GM21619 (cell line): ENCODE results near the gene EBLN1.

Experiments used
- ATAC-seq: cut with Tn5 transposase; IDR thresholded peaks from one replicate; pipeline ENCODE4 v1.9.1; 2021; ENCODE audit not compliant: unreplicated experiment

The EBLN1 gene

DNA sequence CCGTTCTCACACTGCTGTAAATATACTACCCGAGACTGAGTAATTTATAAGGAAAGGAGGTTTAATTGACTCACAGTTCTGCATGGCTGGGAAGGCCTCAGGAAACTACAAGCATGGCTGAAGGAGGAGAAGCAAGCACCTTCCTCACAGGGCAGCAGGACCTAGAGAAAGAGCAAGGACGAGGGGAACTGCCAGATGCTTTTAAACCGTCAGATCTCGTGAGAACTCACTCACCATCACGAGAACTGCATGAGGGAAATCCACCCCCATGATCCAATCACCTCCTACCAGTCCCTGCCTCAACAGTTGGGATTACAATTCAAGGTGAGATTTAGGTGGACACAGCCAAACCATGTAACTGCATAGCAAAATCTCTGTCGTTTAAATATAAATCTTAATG, at the start of gene EBLN1:
EBLN1 (minus strand) TSS at position 174 of the 400 bp plus-strand sequence. CDS start 8,032 bp downstream, outside the sequence.
- ATAC-seq: no peak

DNA sequence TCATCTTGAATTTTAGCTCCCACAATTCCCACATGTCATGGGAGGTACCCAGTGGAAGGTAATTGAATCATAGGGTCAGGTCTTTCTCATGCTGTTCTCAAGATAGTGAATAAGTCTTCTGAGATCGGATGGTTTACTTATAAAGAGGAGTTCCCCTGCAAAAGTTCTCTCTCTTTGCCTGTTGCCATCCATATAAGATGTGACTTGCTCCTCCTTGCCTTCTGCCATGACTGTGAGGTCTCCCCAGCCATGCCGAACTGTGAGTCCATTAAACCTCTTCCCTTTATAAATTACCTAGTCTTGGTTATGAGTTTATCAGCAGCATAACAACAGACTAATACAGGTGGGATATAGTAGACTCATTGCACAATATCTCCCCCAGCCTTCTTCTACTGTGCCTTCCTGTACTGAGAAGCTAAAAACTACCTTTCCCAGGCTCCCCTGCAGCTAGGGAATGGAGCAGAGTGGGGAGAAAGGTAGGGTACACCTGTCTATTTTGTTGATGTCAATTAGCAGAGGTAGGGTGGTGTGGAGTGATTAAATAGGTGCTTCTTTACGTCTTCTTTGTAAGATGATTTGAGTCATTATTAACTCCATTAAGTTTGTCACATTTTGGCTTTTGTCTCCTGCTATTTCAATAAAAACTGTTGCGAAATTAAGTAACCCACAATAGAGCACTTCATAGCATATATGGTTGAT, 48.2 kb upstream of the EBLN1 start:
- no peak for ATAC-seq

DNA sequence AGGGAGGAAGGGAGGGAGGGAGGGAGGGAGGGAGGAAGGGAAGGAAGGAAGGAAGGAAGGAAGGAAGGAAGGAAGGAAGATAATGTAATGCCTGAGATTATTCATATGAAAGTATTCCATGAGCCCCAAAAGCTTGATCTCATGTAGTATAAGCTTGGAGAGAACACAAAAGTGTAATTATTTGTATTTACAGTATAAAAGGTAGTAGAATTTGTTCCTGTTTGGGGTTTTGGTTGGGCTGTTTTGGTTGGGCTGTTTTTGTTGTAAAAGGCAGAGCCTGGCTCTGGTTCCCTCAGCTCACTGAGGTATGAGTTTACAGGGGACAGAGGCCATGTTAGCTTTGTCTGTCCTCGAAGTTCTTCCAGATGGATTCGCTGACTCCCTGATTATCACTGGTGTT, 45.3 kb upstream of the EBLN1 start:
- no peak for ATAC-seq

DNA sequence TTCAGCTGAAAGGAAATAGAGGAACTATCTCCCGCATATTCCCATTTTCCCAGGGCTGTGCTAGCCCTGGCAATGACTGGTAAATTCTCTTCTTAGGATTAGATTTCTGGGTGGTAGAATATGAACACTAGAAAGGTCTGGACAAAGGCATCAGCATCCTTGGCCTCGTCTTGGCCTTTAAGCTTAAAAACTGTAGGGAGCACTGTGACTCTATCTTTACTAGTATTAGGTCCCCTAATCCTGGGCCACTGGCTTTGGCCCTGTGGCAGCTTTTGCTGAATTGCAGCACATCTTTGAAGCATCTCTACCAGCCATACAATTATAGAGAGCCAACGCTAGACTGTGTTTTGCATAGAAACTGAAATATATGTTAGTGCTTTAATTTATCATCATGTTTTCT, 41.5 kb upstream of the EBLN1 start:
- ATAC-seq: no peak

DNA sequence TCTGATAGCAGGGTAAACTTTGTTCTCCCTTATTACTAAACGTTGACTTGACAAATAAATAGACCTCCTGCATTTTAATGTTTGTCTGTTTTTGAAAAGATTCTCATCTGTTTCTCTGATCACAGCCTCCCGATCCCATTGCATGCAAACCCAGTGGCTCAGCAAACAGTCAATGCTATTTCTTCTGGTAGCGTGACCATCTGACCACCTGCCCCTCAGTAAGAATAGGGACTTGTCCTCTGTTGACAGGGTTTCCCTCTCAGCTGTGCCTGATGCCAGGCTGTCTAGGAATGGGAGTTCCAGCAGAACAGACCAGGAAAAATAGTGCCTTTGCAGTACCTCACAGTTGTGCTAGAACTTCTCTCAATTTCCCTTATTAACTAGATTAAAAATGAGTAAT, 40.7 kb upstream of the EBLN1 start:
- no peak for ATAC-seq

DNA sequence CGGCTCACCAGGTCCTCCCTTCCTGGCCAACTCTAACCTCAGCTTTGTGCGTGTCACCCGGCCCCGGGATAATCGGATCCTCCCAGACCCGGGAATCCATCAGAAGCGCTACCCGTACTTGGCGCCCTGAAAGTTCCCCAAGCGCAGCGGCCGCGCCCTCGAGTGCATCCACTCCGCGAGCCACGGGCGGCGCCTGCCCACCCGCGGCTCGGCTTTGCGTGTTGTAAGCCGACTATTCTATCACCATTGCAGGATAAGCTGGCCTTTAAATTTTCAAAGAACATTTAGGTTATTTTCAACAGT, 35.7 kb upstream of the EBLN1 start:
- ATAC-seq: no peak

DNA sequence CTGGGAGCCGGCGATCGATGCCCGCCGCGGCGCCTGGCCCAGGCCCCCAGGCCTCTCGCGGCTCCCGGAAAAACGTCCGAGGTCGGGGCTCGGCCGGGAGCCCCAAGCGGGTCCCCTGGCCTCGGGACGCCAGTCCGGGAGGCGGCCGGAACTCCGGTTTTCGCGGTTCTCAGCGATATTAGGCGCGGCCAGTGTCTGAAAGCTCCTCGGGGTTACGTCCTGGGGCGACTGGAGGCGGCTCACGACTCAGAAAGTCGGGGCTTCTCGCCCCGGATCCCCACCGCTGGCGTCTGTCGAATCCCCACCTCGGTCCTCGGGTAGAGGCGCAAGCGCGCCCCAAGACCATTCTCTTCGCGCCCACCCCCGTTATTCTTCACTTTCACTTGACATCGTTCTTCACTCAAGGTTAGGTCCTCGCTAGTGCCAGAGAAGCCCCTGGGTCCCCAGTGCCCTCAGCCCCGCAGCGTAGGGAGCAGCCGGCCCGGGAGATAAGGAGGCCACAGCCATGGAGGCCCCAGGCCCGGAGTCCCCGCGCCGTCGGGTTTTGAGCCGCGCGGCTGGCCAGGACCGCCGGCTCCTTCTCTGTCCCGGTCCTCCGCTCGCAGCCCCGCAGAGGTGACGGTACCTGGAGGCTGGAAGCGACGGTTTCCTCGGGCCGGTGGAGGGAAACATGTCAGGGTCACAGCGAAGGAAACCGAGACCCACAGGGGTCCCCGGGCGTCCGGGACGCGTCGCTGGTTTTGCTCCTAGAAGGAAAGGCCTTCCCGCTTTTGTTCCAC, 35.2 kb upstream of the EBLN1 start:
- peak; percentile 11 for ATAC-seq

DNA sequence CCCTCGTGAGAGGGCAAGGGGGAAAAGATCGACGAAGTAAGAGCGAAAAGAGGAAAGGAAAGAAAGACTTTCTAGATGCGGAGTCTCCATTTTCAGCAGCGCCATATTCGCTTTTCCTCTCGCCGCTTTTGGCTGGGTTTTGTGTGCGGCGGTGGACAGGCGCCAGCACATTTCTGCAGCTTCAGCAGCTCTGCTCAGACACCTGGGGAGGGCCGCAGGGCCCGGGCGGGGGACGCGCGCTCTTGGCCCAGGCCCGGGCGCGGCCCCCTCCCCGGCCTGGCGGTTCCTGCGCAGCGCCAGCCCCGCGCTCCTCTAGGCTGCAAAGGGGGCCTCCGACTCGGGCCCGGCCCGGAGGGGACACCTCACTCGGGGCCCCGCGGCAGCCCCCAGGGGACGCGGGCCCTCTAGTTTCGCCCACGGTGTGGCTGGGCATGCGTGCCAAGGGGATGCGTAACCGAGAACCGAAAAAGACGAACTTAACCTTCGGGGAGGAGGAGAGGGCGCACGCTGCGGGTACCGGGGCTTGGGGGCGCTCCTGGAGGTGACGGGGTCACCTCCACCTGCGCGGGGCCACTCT, 34.5 kb upstream of the EBLN1 start:
- ATAC-seq: peak; percentile 68

DNA sequence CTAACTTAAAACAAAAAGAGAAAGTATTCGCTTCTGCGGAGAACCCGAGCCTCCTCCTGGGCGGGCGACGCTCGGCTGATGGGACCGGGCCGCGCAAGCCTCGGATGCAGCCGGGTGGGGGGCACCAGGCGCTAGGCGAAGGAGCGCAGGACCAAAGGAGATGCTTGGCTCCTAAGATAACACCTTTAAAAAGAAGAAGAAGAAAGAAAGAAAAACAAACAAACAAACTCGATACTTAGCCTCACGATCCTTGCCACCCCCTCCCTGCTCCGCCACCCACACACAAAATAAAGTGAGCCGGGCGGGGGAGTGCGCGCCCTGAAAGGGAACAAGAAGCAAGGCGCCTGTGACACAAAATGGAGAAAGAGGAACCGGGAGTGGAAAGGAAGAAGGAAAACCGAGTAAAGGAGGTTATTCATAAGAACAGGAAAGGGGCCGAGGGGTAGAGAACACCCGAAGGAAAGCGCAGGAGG, 34.0 kb upstream of the EBLN1 start:
- ATAC-seq: peak; percentile 39

DNA sequence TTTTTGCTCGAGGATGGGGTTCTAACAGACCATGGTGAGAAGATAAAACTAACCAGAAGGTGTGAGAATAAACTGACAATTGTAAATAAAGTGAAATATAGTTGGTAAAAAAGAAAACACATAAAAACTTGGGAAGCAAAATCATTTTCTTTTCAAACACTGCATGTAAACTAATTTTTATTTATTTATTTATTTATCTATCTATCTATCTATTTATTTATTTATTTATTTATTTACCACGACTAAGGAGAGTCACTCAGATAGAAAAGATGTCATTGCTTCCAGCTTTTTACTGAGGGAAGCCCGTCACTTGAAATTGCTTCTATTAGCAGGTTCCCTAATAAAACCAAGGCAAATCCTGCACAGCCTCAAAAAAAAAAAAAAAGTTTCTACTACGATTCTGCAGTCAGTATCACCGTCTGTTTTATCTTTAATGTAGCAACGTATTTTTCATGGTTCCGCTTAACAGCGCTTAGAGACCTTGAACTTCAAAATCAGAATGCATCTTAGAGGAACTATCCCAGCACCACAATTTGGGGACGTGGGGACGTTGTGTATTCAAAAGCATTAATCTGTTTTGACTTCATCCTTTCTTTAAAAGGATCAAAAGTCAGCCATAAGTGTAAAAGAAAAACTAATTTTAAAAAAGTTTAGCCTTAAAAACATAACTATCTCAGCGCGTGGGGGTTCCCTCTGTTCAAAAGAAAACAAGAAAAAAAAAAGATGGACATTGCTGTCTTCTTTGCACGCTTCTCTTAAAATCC, 33.3 kb upstream of the EBLN1 start:
- no peak for ATAC-seq

DNA sequence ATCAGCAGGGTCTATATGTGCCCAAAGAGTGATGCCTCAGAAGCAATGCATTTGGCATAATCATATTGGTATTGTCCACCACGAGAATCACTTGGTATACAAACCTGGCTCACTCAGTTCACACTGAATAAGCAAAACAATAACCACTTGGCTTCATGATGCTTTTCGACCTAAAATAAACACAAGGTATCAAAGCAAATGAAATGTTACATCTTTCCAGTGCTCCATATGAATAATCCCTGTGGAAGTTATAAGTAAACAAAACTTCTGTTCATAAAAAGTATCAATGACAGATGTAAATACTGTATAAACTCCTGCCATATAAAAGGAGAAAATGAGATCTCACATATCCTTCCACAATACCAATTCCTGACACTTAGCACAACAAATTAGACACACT, 29.8 kb upstream of the EBLN1 start:
- no peak for ATAC-seq

DNA sequence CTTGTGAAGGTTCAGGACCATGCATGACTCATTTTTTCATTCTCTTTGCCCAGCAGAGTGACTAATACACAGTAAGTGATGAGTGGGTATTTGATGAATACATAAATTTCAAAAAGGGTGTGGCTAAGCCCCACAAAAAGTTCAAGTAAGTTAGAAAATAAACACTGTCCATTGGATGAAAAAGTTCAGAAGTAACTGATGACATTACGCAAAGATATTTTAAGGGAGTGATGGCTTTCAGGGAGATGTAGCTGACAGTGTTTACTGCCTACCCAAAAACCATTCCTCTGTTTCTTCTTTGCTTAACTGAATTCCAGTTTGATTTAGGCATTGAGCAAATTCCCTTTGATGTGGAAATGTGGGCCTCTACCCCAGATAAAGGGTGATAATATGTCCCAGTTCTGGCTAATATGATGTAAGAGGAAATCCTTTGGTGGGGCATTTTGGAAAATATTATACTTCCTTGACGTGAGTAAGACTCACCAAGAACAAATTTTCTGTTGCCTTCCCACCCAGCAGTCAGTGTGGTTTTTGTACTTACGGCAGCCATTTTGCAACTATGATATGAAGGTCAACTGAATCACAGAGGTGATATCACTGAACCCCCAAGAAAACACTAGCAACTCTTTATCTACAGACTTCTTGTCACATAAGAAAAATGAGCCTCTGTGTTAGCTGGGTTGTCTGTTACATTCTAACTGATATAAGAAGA, 29.0 kb upstream of the EBLN1 start:
- no peak for ATAC-seq

DNA sequence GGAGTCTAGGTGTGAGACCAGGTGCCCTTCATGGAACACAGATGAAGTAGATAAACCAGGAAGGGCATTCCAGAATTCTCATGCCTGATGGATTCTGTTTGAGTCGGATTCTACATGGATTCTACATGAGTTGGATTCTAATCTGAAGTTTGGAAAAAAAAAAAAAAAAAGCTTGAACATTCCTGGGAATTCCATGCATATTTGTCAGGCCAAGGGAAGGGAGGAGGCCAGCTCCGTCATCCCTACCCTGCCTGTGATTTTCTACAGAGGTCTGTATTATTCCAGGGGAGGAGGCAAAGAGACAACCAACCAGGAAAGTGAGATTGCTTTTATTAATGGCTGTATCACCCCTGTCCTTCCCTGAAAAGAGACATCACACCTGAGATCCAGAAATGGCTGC, 27.8 kb upstream of the EBLN1 start:
- no peak for ATAC-seq

DNA sequence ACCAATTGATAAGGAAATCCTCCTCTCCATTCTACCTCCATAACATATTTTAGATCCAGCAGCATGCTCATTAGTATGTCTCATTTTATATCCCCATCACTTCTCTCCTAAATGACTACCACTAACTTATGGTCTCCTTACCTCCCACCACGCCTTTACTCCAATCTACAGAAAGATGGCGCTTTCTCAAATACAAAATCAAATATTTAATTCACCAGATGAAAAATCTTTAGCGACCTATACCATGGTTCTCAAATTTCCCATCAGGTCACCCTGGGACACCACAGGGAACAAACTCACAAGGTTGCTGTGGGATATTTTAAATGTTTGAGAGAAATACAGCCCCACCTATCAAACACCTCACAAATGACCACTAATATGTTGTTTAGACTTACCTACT, 27.0 kb upstream of the EBLN1 start:
- no peak for ATAC-seq

DNA sequence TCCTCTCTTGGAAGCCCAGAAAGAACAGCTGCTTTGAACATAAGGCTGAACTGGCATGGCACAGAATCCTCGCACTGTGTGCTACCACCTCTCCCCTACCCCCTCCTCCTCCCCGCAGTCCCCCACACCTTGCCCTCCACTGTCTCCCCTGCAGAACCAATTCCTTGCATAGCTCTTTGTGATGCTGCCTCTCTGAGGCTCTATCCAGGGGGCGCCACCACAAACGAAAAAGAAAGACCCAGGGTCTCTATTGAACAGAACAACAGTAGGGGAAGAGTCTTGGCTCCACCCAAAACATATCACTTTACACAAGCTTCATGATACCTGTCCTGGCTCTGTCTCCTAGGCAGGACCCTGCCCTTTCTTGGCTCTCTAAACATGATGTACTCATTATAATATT, 26.2 kb upstream of the EBLN1 start:
- no peak for ATAC-seq

DNA sequence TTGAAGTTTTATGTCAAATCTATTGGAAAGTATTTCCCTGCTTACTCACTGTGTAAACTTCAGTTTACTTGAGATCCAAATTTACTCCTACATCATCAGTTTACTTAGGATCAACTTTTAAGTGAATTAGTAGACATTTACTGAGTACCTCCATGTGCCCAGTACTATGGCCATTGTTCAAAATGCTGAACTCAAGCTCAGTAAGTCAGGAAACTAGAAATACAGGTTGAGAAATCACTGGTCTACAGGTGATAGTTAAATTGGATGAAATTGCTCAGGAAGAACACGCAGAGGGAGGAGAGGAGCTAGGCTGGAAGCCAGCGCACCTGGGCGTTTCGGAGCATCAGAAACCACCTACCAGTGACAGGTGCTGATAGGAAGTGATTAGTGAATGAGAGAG, 25.5 kb upstream of the EBLN1 start:
- ATAC-seq: no peak

DNA sequence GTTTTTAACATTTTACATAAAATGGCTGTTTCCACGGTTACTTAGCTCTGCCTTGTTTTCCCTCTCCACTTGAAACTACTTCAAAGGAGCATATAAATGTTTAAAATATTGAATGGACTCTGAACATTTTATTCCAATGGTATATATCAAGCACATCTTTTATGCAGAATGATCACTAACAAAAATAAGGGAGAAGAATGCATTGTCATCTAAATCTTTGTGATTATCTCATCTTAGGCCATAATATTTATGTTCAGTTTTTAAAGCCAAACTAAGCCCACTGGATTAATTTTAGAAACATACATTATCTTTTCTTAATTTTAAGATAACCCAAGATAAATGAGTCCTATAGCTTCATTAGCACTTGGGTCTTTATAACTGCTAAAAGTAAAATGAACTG, 13.4 kb upstream of the EBLN1 start:
- ATAC-seq: no peak

DNA sequence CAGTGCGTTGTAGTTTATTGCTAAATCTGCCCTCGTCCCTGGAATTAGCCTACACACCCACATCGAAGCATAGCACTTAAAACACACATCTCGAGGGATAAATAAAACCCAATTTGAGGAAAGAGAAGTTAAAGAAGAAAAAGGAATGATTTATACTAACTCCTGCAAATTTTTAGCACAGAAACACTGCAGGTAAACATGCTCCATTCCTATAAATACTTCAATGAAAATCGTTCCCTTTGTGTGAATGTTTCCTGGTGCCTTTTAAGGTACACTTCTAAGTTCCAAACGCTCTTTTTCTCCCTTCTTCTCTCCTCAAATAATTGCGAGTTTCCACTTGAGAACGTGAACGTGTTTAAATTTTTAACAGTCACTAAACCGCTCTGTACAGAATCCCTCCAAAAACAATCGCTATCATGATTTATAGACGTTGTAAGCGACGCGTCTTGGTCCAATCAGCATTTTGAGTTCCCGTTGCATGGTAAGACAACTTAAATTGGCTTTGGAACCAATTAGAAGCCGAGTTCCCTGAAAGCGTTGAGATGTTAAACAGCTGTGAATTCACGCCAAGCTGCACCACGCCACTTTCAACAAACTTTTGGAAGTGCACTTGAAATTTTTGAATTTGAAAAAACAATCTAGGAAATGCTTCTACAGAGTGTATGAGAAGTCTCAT, 12.5 kb upstream of the EBLN1 start:
- no peak for ATAC-seq

DNA sequence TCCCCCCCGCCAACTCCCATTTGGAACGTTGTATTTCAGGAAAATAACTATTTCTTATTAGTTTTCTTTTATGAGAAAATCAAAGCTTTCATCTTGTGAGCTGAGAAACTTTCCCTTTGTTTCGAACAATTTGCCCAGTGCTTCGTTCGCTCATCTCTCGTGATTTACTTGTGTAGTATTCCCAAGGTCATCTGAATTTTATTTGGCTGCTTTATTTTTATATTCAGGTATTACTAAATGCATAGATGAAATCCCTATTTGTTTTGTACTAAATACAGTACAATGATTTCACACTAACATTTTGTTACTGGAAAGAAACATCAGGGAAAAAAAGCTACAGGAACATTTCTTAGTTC, 12.0 kb upstream of the EBLN1 start:
- no peak for ATAC-seq

DNA sequence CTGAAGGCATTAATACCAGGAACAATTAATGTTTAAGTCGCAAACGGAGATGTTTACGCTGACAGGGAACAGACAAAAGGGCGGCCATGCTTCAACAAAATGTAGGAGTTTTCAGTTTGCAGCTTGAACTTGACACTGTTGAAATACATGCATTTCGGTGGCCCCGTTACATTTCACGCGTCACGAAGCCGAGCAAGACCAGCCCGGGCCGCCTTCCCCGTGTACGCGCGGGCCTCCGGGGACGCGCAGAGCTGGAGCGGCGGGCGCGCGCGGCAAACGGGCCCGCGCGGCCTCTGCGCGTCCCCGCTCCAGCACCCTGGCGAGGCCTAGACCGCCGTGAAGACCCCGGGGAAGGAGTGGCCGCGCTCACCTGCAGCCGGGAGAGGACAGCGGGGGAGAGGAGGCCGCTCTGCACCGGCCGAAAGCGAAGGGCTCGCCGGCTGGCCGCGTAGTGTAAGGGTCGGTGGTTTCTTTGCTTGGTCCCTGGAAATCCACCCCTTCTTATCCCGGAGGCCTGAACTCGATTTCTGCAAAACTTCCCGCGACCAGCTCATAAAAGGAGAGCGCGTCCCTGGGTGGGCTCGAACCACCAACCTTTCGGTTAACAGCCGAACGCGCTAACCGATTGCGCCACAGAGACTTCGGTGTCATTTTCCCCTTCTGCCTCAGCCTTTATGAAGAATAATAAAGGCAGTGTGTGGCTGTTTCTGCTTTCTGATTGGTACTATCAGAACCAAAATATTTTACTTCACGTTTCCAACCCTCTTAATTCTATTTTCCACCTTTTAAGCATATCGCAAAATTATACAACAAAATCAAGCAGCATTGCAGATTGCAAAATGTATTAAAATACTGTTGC, 11.4 kb upstream of the EBLN1 start:
- peak; percentile 67 for ATAC-seq
